ENCODE measurements around the gene CPXM2. TPM values are rescaled to one million over a fixed set of nuclear protein-coding genes. Genes with fewer than 3 reads are reported as not detected.
A peak's percentile ranks its signal among the peaks of the same experiment; 100 is the strongest.

Gene CPXM2
- total RNA-seq, 2 donors from 2014 or later: 2.3 to 11.6 TPM

DNA sequence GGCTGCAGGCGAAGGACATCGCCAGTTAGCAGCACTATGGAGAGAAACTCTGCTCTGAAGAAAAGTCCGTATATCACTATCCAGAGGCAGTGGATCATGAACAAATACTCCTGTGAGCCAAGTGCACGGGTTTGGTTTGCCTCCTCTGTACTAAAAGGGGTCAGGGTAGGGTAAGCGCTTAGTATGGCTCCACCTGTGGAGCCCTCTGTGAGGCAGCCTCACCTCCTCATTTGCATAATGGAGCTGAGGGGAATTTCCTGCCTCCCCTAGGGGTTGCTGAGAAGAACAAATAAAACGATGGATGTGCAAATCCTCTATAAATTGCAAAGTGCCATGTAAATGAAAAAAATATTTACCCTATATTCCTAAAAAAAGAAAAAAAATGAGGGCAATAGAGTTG is 162.1 kb downstream of the CPXM2 start:
- DNase-seq: no peak
- intact Hi-C loops (cut with DNase I, micrococcal nuclease): no loop called here
- ATAC-seq: no peak

DNA sequence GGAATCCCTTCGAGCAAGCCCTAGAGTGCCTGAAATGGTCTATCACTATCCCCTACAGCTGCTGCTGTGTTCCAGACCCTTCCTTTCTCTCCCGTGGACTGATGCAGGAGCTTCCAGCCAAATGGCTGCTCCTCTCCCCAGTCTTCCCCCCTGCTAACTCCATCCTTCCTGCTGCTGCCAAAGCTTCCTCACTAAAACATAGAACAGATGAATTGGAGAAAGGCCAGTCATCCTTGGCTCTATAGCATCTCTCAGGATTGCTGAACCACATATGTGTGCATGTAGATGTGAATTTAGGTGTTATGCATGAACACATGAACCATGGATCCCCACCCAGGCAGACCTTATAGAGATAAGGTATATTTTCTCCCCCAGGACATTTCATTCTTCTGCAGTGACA is 164.8 kb downstream of the CPXM2 start:
- DNase-seq (no peak), ATAC-seq (no peak)
- intact Hi-C loops (cut with DNase I, micrococcal nuclease): no loop called here

DNA sequence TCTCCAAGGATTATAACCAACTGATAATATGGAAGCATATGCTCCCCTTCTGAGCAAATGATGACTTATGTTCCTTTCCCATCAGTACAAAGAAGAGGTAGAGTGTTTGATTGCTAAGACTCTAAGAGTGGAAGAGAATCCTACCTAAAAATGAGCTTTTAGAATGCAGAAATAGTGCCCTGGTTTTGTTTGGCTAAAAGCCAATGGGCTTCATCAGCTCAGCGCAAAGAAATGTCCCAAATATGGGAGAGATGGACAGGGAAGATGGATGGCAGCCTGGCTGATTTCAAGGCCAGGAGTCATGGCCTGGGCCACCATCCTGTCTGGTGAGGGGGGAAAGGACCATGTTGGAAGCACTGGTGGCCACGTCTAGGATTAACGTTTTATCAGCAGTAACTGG is 165.2 kb downstream of the CPXM2 start:
- ATAC-seq: no peak
- intact Hi-C loops (cut with DNase I, micrococcal nuclease): no loop called here
- no peak for DNase-seq

DNA sequence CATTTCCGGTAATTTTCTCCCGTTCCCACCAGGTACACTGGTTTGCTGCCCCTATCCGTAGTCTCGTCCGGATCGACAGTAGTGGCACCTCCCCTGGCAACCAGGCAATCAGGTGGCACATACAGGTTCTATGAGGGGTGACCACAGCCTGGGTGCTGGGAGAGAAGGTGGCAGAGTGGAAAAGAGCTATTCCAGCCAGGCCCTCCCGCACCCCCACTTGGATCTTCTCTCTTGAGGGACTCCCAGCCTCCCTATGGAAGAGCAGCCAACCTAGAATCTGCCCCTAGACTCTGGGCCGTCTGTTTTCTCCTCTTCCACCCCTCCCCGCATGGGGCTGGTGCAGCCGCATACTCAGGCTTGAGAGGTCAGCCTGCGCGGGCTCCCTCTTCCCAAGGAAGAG is 166.9 kb downstream of the CPXM2 start:
- ATAC-seq: no peak
- intact Hi-C loops (cut with DNase I, micrococcal nuclease): no loop called here
- no peak for DNase-seq

DNA sequence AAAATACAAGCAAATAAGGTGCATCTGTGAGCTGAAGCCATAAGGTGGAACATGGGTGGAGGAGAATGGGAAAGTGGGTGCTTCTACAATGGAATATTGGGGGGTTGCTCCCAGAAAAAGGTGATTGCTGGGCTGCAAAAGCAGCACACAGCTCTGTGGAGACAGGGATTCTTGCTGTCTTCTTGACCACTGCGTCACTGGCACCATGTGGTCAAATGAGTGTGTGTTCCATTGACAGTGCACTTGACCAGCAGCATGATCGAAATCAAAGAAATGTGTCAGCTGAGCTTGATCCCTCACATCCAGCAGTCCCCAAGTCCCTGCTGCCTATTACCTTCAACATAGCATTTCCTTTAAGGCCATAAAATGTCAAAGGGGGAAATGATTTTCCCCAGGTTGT is 169.3 kb downstream of the CPXM2 start:
- no peak for DNase-seq
- intact Hi-C loops (cut with DNase I, micrococcal nuclease): no loop called here
- no peak for ATAC-seq

DNA sequence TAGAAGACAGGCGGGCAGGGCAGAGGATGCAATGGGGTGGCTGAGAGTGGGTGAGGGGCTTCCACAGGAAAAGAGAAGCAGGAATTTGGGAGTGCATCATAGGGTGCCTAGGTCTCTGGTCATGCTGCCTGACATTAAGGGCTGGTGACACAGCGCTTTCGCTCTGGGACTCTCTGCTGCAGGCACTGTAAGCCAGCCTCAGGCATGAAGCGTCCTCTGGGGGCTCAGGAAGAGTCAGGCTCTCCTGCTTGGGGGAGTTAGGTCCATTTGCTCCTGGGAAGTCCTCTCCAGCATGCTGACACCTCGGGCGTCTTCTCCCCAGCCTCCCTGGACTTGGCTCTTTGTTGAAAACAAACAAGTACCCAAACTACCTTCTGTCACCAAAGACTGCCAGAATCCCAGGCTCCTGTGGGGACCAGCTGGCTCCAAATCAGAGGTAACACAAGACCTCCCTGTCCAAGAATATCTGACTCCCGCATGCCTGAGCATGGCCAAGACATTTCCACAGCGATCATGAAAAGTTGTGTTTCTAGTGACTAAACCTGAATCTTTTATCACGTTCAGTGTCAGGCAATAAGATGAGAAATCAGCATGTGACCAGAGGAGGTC is 170.1 kb downstream of the CPXM2 start:
- intact Hi-C loops (cut with DNase I, micrococcal nuclease): no loop called here
- ATAC-seq (no peak), DNase-seq (no peak)

DNA sequence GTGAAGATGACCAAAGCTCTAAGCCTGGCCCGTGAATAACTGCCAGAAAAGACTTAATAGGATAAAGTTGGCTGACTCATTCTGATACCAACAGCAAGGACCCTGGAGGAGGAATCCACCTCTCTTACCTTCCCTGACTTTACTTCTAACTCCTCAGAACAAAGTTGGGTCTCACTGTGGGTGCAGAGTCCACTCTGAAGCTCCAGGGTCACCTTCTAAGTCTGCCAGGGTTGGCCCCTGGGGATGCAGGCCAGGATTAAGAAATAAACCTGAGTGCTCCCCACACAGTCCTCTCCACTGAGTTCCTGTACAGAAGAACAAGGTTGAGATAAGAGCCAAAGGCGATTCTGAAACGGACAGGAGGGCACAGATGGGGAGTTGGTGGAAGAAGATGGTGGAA is 171.1 kb downstream of the CPXM2 start:
- DNase-seq (no peak), ATAC-seq (no peak)
- intact Hi-C loops (cut with DNase I, micrococcal nuclease): no loop called here

DNA sequence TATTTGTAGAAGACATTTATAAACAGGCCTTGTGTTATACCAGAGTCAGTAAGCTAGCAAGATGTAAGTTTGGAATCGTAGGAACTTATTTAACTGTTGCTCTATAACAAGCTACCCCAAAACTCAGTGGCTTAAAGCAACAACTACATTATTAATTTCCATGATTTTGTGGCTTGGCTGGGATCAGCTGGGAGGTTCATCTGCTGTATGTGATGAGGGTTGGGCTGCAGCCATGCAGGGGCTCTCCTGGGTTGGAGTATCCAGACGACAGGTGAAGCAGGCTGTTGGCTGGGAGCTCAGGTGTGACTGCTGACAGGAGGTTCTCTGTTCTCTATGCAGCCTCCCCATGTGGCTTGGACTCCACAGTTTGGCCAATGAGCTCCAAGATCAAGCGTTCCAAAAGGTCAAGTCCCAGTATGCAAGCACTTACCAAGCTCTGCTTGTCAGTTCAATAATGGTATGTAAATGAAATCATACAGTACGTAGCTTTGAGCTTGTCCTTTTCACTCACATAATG is 173.0 kb downstream of the CPXM2 start:
- no peak for ATAC-seq
- intact Hi-C loops (cut with DNase I, micrococcal nuclease): no loop called here
- no peak for DNase-seq

DNA sequence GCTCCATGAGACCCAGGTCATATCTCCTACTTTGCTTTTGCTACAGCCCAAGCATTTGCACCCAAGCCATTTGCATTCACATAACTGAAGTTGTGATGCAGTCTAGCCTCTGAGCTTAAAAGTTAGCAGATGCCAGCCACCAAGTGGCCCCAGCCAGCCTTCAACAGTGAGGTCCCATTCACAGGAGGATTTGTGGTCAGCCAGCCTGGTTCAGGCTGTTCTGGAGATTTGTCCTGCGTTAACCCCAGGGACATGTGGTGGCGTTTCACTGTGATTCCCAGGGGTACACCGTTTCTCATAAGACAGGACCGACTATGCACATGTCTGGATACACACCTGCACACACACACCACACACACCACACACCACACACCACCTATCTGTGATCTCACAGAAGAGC is 174.3 kb downstream of the CPXM2 start:
- ATAC-seq (no peak), DNase-seq (no peak)
- intact Hi-C loops (cut with DNase I, micrococcal nuclease): no loop called here

DNA sequence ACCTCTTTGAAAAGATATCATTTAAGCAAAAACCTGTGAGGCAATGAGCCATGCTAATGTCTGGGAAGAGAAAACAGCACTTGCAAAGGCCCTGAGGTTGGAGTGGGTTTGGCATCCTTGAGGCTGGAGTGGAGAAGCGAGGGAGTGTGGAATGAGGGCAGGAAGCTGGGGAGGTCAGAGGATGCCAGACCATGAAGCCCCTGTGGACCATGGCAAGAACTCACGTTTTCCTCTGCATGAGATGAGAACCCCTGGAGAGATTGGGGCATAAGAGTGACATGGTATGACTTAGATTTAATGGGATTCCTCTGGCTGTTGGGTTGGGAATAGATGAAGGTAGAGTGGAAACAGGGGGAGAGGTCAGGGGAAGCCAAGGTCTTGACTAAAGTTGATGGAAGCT is 176.1 kb downstream of the CPXM2 start:
- intact Hi-C loops (cut with DNase I, micrococcal nuclease): no loop called here
- DNase-seq (no peak), ATAC-seq (no peak)

DNA sequence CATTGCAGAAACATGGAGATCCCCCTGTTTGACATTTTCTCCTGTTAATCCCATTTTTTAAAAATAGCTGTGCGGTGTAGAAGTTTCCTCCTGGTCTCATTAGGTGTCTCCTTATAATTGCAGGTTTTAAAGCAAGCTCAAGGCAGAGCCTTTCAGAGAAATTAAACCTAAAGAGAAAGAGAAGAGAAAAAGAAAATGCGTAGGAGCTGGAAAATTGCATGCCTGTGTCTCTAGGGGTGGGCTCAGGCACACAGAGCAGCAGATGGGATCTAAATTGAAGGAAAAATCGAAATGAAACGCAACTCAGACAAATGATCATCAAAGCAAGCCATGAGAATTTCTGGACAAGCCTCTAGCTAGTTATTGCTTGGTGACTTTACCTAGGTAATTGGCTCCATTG is 185.4 kb downstream of the CPXM2 start:
- intact Hi-C loops (cut with DNase I, micrococcal nuclease): no loop called here
- ATAC-seq: no peak
- DNase-seq: no peak

DNA sequence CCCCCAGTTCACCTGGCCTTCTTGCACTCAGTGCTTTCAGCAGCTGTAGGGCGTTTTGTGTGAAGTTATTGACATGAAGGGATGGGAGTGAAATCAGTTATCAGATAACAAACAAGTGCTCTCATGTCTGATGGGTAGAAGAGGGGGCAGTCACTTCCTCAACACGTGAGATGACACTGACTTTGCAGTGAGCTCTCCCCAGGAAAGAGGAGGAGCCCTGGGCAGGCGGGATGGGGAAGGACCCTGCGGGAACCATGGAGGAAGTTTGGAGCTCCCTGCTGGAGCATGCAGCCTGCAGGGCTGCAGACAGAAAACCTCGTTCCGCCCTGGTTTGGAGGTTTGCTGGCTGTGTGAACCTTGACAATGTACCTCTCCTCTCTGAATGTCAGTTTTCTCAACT is 186.8 kb downstream of the CPXM2 start:
- intact Hi-C loops (cut with DNase I, micrococcal nuclease): no loop called here
- ATAC-seq (no peak), DNase-seq (no peak)

DNA sequence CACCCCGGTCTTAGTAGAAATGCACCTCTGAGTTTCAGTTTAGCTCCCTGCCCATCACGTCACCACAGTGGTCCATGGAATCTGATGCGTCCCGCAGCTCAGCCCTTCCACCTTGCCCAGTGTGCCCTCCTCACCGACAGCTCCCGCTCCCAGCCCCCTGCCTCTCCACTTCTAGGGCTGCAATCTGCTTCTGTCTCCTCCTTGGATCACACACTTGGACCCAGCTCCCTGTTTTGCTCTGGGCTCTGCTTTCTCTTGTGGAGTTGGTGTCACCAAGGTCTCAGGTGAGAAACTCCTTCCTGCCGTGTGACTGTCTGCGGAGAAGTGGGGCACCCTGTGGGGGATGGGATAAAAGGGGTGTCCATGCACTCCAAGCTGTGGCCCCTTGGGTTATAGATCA is 187.5 kb downstream of the CPXM2 start:
- intact Hi-C loops (cut with DNase I, micrococcal nuclease): no loop called here
- no peak for DNase-seq
- ATAC-seq: no peak

DNA sequence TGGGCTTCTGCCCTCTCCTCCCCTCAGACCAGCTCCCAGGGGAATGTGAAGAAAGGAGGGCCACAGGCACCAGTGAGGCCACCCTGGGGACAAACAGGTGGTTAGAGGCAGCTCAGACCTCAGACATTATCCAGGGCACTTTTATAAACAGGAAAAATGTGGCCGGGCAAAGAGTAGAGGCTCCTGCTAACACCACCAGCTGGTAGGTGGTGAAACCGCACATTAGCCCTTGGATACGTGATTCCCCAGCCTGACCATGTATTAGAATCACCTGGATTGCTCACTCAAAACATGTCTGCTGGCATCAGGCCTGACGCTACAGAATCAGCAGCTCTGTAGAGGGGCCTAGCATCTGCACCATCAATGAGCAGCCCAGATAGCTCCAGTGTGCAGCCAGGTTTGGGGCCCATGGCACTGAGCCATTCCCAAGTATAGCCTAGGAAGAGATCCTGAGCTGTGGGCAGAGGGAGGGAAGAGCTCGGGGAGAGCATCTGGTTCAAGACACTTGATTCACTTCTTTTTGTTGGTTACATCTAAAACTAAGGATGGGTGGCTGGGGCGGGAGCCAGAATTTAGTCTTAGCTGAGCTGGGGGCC is 188.3 kb downstream of the CPXM2 start:
- DNase-seq: no peak
- ATAC-seq: peak; percentile 34
- intact Hi-C loops (cut with DNase I, micrococcal nuclease): no loop called here

Other genes with a start within 250 kb of the CPXM2 start
- not detected for gene GPR26, start 225.5 kb downstream of the CPXM2 start, total RNA-seq
- 10 to 100 TPM in 1 of 2 donors, 1 to 10 TPM in 1; 2.7 to 11.6 TPM for gene CHST15, start 201.8 kb upstream of the CPXM2 start, total RNA-seq

All from left colon (tissue), 2 donors.